ENCODE results near the gene SYT2.
"Not testable (repeated sequence)": the region's sequence is repeated elsewhere in the genome, so short reads cannot be mapped to it uniquely, and the experiment has no call there.

The SYT2 gene

DNA sequence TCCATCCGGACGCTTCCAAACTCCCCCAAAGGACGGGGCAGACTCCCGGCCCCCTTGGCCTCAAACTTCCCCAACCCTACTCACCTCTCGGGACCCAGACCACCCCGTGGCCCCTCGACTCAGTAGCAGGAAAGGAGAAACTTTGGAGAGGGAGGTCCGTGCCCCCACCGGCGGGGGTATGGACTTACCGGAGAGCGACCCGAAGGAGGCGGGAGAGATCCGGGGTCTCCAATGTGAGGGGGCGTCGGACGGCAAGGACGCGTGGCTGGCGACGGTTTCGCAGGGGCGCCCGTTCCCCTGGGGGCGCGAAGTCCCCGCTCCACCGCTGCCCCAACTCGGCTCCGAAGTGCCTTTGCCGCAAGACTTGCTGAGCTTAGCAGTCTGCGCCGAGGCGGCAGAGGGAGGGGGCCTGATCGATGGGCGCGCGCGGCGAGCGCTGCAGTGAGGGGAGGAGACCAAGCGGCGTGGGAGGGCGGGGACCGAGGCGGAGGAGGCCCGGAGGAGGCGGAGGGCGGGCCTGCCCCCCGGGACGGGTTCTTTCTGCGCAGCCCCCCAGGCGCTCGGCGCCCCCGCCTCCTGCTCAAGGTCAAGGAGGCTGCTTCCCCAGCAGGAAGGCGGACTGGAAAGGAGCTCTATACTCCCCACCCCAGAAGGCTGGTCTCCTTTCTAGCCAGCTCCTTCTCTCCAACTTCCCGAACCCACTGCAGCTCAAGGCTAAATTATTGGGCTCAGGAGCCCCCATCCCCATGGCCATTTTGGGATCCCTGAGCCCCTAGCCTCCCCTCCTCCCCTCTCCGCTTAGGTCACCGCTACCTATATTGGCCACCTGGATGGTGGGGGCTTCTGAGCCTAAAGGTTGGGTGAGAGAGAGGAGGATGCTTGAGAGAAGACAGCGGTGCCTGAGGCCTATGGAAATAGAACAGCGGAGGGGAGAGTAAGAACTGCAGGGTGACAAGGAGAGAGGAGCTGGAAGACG is at the start of gene SYT2:
SYT2 (minus strand) TSS at position 385 of the 976 bp plus-strand sequence. CDS start 104,682 bp downstream, outside the sequence.
- peaks cover 48% of the 10 kb centered on the region for H3K27me3 ChIP-seq (ENCODE audit: control insufficient read depth, insufficient read depth, low read length)
- H3K27ac ChIP-seq (ENCODE audit: low read depth, low read length), result no peak within 1 kb of the TSS
- H3K4me3 ChIP-seq (ENCODE audit: low read depth, low read length), result peak within 1 kb of the TSS; percentile 76
- peaks cover 31% of the 10 kb centered on the region for H3K4me1 ChIP-seq (ENCODE audit: control insufficient read depth, insufficient read depth, low read length)
- H3K36me3 ChIP-seq (ENCODE audit: control insufficient read depth, insufficient read depth, low read length), result no peaks in the 10 kb centered on the region
- peak within 1 kb of the TSS; percentile 20; the same call in 1 of the 2 replicates for H3K9ac ChIP-seq (ENCODE audit: low read depth, low read length)
- H3K9me3 ChIP-seq (ENCODE audit: control insufficient read depth, insufficient read depth, low read length), result no peaks in the 10 kb centered on the region

GRCh38 chr1:202756391-202756790 is 46.1 kb upstream of the SYT2 start:
- H3K4me1 ChIP-seq (ENCODE audit: control insufficient read depth, insufficient read depth, low read length), result no peaks in the 10 kb centered on the region
- H3K9me3 ChIP-seq (ENCODE audit: control insufficient read depth, insufficient read depth, low read length), result no peaks in the 10 kb centered on the region
- H3K9ac ChIP-seq (ENCODE audit: low read depth, low read length), result no peak overlapping the region
- no peak overlapping the region for H3K27ac ChIP-seq (ENCODE audit: low read depth, low read length)
- H3K36me3 ChIP-seq (ENCODE audit: control insufficient read depth, insufficient read depth, low read length), result peaks cover 100% of the 10 kb centered on the region
- no peaks in the 10 kb centered on the region for H3K27me3 ChIP-seq (ENCODE audit: control insufficient read depth, insufficient read depth, low read length)
- no peak overlapping the region for H3K4me3 ChIP-seq (ENCODE audit: low read depth, low read length)

DNA sequence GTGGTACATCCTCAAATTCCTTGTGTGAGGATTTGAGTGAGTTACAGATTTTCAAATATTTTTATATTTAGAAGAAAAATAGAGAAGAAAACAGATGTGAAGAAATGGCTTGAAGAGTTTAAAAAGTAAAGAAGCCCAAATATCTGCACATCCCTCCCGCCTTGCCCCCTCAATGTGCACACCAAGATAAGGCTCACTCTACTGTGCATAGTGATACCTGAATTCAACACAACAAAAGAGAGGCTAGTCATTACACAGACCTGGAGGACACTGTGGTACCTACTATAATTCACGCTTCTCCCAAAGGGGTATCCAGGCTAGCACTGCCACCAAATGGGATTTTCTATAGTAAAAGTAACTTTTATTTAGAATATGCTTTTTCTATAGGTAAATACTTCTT is 44.0 kb upstream of the SYT2 start:
- H3K9ac ChIP-seq (ENCODE audit: low read depth, low read length), result no peak overlapping the region
- no peaks in the 10 kb centered on the region for H3K27me3 ChIP-seq (ENCODE audit: control insufficient read depth, insufficient read depth, low read length)
- no peaks in the 10 kb centered on the region for H3K4me1 ChIP-seq (ENCODE audit: control insufficient read depth, insufficient read depth, low read length)
- H3K4me3 ChIP-seq (ENCODE audit: low read depth, low read length), result no peak overlapping the region
- H3K27ac ChIP-seq (ENCODE audit: low read depth, low read length), result no peak overlapping the region
- peaks cover 100% of the 10 kb centered on the region for H3K36me3 ChIP-seq (ENCODE audit: control insufficient read depth, insufficient read depth, low read length)
- H3K9me3 ChIP-seq (ENCODE audit: control insufficient read depth, insufficient read depth, low read length), result no peaks in the 10 kb centered on the region

DNA sequence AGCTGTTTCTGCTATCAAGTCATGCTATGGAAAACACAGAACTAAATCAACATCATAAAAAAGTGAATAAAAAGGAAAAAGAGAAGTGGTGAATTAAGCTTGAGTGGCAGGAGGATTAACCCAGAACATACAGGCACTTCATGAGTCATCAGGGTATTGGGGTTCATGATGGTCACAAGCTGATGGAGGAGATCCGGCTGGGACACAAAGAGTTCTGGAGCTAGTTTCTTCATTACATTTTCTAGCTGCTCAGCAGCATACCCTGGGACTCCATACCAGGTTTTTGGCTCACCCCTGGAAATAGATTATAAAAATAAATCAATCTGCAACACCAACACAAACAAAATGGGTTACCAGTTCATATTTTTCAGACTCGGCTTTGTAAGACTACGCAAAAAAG is 42.5 kb upstream of the SYT2 start:
- H3K9ac ChIP-seq (ENCODE audit: low read depth, low read length), result no peak overlapping the region
- H3K4me3 ChIP-seq (ENCODE audit: low read depth, low read length), result no peak overlapping the region
- peaks cover 100% of the 10 kb centered on the region for H3K36me3 ChIP-seq (ENCODE audit: control insufficient read depth, insufficient read depth, low read length)
- no peaks in the 10 kb centered on the region for H3K4me1 ChIP-seq (ENCODE audit: control insufficient read depth, insufficient read depth, low read length)
- H3K9me3 ChIP-seq (ENCODE audit: control insufficient read depth, insufficient read depth, low read length), result no peaks in the 10 kb centered on the region
- no peak overlapping the region for H3K27ac ChIP-seq (ENCODE audit: low read depth, low read length)
- H3K27me3 ChIP-seq (ENCODE audit: control insufficient read depth, insufficient read depth, low read length), result no peaks in the 10 kb centered on the region

DNA sequence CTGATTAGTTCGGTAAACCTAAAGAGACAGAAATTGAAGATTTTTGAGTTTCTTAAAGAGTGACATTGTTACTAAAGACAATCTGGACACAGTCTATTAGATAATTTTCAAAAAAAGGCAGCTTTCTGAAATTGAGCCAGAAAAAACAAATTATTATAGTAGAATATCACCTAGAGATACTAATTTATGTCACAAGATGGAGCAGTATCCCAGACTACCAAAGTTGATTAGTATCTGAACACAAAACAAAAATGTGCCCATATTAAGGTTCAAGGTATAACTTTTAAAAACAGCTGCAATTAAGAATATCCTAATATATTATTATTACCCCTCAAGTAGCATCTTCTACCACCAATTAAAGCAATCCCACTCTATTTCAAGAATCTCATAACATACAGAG is 40.5 kb upstream of the SYT2 start:
- no peaks in the 10 kb centered on the region for H3K4me1 ChIP-seq (ENCODE audit: control insufficient read depth, insufficient read depth, low read length)
- no peak overlapping the region for H3K9ac ChIP-seq (ENCODE audit: low read depth, low read length)
- no peak overlapping the region for H3K4me3 ChIP-seq (ENCODE audit: low read depth, low read length)
- H3K27me3 ChIP-seq (ENCODE audit: control insufficient read depth, insufficient read depth, low read length), result no peaks in the 10 kb centered on the region
- H3K36me3 ChIP-seq (ENCODE audit: control insufficient read depth, insufficient read depth, low read length), result peaks cover 100% of the 10 kb centered on the region
- H3K9me3 ChIP-seq (ENCODE audit: control insufficient read depth, insufficient read depth, low read length), result no peaks in the 10 kb centered on the region; the same call in 1 of the 2 replicates
- H3K27ac ChIP-seq (ENCODE audit: low read depth, low read length), result no peak overlapping the region

DNA sequence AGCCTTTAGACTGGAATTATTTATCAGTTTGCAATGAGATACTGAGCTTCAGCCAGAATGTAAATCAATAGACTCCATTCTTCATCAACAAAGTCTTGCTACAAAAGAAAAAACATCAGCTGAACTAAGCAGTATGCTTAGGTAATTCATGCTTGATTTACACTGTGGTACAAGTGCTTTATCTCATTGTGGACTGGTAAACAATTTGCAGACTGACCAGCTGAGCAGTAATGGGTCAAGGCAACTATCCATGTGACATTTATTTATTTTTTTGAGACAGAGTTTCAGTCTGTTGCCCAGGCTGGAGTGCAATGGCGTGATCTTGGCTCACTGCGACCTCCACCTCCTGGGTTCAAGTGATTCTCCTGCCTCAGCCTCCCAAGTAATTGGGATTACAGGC is 39.8 kb upstream of the SYT2 start:
- peaks cover 100% of the 10 kb centered on the region for H3K36me3 ChIP-seq (ENCODE audit: control insufficient read depth, insufficient read depth, low read length)
- H3K9ac ChIP-seq (ENCODE audit: low read depth, low read length), result no peak overlapping the region
- no peaks in the 10 kb centered on the region; the same call in 1 of the 2 replicates for H3K9me3 ChIP-seq (ENCODE audit: control insufficient read depth, insufficient read depth, low read length)
- no peak overlapping the region for H3K27ac ChIP-seq (ENCODE audit: low read depth, low read length)
- H3K27me3 ChIP-seq (ENCODE audit: control insufficient read depth, insufficient read depth, low read length), result no peaks in the 10 kb centered on the region
- H3K4me1 ChIP-seq (ENCODE audit: control insufficient read depth, insufficient read depth, low read length), result no peaks in the 10 kb centered on the region
- H3K4me3 ChIP-seq (ENCODE audit: low read depth, low read length), result no peak overlapping the region

DNA sequence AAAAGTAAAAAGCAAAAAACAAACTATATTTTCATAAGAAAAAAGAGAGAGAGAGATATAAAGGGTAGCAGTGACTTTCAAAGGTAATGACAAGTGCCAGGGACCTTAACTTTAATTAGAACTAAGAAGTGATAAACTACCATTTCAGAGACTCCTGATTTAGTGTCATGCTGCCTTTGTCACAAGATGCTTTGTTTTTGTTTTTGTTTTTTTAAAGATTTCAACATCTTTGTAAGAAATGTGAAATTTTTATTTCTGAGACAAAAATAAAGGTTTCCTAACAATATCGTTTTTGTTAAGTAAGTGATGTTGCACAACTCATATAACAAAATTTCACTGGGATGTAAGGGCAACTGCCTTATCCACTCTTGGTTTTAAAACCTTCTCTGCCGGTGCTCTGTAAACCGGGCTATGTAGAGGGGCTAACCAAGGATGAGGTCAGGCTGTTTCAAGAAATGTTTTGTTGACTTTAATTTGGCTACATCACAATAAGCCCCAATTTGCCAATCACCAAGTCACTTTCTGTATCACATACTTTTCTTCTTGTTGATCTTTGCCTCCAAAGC is 35.2 kb upstream of the SYT2 start:
- Histone ChIP-seq H3K4me3 (ENCODE audit: low read depth, low read length) (no peak overlapping the region), H3K36me3 (ENCODE audit: control insufficient read depth, insufficient read depth, low read length) (peaks cover 98% of the 10 kb centered on the region), H3K4me1 (ENCODE audit: control insufficient read depth, insufficient read depth, low read length) (no peaks in the 10 kb centered on the region), H3K27me3 (ENCODE audit: control insufficient read depth, insufficient read depth, low read length) (no peaks in the 10 kb centered on the region), H3K27ac (ENCODE audit: low read depth, low read length) (no peak overlapping the region), H3K9me3 (ENCODE audit: control insufficient read depth, insufficient read depth, low read length) (no peaks in the 10 kb centered on the region; the same call in 1 of the 2 replicates), H3K9ac (ENCODE audit: low read depth, low read length) (no peak overlapping the region)

DNA sequence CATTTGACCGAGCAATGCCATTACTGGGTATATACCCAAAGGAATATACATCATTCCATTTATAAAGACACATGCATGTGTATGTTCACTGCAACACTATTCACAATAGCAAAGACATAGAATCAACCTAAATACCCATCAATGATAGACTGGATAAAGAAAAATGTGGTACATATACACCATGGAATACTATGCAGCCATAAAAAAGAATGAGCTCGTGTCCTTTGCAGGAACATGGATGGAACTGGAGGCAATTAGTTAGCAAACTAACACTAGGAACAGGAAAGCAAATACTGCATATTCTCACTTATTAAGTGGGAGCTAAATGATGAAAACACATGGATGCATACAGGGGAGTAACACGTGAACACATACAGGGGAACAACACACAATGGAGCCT is 34.5 kb upstream of the SYT2 start:
- not testable (repeated sequence) for H3K9ac ChIP-seq (ENCODE audit: low read depth, low read length); H3K27me3 ChIP-seq (ENCODE audit: control insufficient read depth, insufficient read depth, low read length); H3K9me3 ChIP-seq (ENCODE audit: control insufficient read depth, insufficient read depth, low read length); H3K4me3 ChIP-seq (ENCODE audit: low read depth, low read length); H3K4me1 ChIP-seq (ENCODE audit: control insufficient read depth, insufficient read depth, low read length); H3K27ac ChIP-seq (ENCODE audit: low read depth, low read length)
- peaks cover 93% of the 10 kb centered on the region for H3K36me3 ChIP-seq (ENCODE audit: control insufficient read depth, insufficient read depth, low read length)

GRCh38 chr1:202742496-202742895 is 32.2 kb upstream of the SYT2 start:
- no peaks in the 10 kb centered on the region; the same call in 1 of the 2 replicates for H3K9me3 ChIP-seq (ENCODE audit: control insufficient read depth, insufficient read depth, low read length)
- H3K27me3 ChIP-seq (ENCODE audit: control insufficient read depth, insufficient read depth, low read length), result no peaks in the 10 kb centered on the region
- no peak overlapping the region for H3K27ac ChIP-seq (ENCODE audit: low read depth, low read length)
- no peak overlapping the region for H3K4me3 ChIP-seq (ENCODE audit: low read depth, low read length)
- H3K36me3 ChIP-seq (ENCODE audit: control insufficient read depth, insufficient read depth, low read length), result peaks cover 88% of the 10 kb centered on the region
- no peak overlapping the region for H3K9ac ChIP-seq (ENCODE audit: low read depth, low read length)
- H3K4me1 ChIP-seq (ENCODE audit: control insufficient read depth, insufficient read depth, low read length), result no peaks in the 10 kb centered on the region

GRCh38 chr1:202733251-202733650 is 23.0 kb upstream of the SYT2 start:
- H3K4me3 ChIP-seq (ENCODE audit: low read depth, low read length), result no peak overlapping the region
- H3K27me3 ChIP-seq (ENCODE audit: control insufficient read depth, insufficient read depth, low read length), result no peaks in the 10 kb centered on the region
- no peaks in the 10 kb centered on the region for H3K9me3 ChIP-seq (ENCODE audit: control insufficient read depth, insufficient read depth, low read length)
- H3K27ac ChIP-seq (ENCODE audit: low read depth, low read length), result no peak overlapping the region
- H3K9ac ChIP-seq (ENCODE audit: low read depth, low read length), result no peak overlapping the region
- H3K36me3 ChIP-seq (ENCODE audit: control insufficient read depth, insufficient read depth, low read length), result peaks cover 98% of the 10 kb centered on the region
- H3K4me1 ChIP-seq (ENCODE audit: control insufficient read depth, insufficient read depth, low read length), result no peaks in the 10 kb centered on the region

GRCh38 chr1:202728951-202729350 is 18.7 kb upstream of the SYT2 start:
- Histone ChIP-seq H3K9me3 (ENCODE audit: control insufficient read depth, insufficient read depth, low read length) (no peaks in the 10 kb centered on the region), H3K4me3 (ENCODE audit: low read depth, low read length) (no peak overlapping the region), H3K4me1 (ENCODE audit: control insufficient read depth, insufficient read depth, low read length) (no peaks in the 10 kb centered on the region), H3K27ac (ENCODE audit: low read depth, low read length) (no peak overlapping the region), H3K36me3 (ENCODE audit: control insufficient read depth, insufficient read depth, low read length) (peaks cover 98% of the 10 kb centered on the region), H3K27me3 (ENCODE audit: control insufficient read depth, insufficient read depth, low read length) (no peaks in the 10 kb centered on the region), H3K9ac (ENCODE audit: low read depth, low read length) (no peak overlapping the region)

Data from HUES48 (cell line).